GM23248 (cell line): ENCODE measurements around the gene SSMEM1. TPM values are rescaled to one million over a fixed set of nuclear protein-coding genes. Genes with fewer than 3 reads are reported as not detected.

Source experiments
- DNase-seq: peaks from one replicate; pipeline ENCODE4 v3.0.0-alpha.2; 2015
- H2AFZ ChIP-seq: fragments of 200-600 bp; sonication (generic); 2 replicates; pipeline ENCODE4 v1.6.1; 2016; ENCODE audit warnings: antibody characterized with exemption
- H3F3A ChIP-seq: fragments of 200-600 bp; sonication (generic); 2 replicates; pipeline ENCODE4 v1.6.1; 2016; ENCODE audit warnings: mild to moderate bottlenecking, antibody characterized with exemption, mixed run types; ENCODE audit not compliant: insufficient read depth
- H3K27ac ChIP-seq: fragments of 200-600 bp; sonication (generic); 2 replicates; pipeline ENCODE4 v1.5.1; 2016; ENCODE audit warnings: mild to moderate bottlenecking
- H3K27me3 ChIP-seq: fragments of 200-600 bp; sonication (generic); replicated peaks from 2 replicates; pipeline ENCODE4 v1.6.1; 2016; ENCODE audit warnings: mild to moderate bottlenecking; ENCODE audit not compliant: insufficient read depth
- H3K36me3 ChIP-seq: fragments of 200-600 bp; sonication (generic); 2 replicates; pipeline ENCODE4 v1.6.1; 2016; ENCODE audit warnings: low read depth, mild to moderate bottlenecking
- H3K4me1 ChIP-seq: fragments of 200-600 bp; sonication (generic); 2 replicates; pipeline ENCODE4 v1.6.1; 2016; ENCODE audit warnings: mild to moderate bottlenecking; ENCODE audit not compliant: insufficient read depth
- H3K4me2 ChIP-seq: fragments of 200-600 bp; sonication (generic); one replicate; pipeline ENCODE4 v1.6.1; 2016; ENCODE audit warnings: mild to moderate bottlenecking; ENCODE audit not compliant: unreplicated experiment
- H3K4me3 ChIP-seq: fragments of 200-600 bp; sonication (generic); 2 replicates; pipeline ENCODE4 v1.5.1; 2016; ENCODE audit warnings: mild to moderate bottlenecking
- H3K79me2 ChIP-seq: fragments of 200-600 bp; sonication (generic); 2 replicates; pipeline ENCODE4 v1.6.1; 2016; ENCODE audit warnings: mild to moderate bottlenecking; ENCODE audit not compliant: insufficient read depth
- H3K9ac ChIP-seq: fragments of 200-600 bp; sonication (generic); 2 replicates; pipeline ENCODE4 v1.6.1; 2016; ENCODE audit warnings: mild to moderate bottlenecking
- H3K9me2 ChIP-seq: fragments of 200-600 bp; sonication (generic); 2 replicates; pipeline ENCODE4 v1.6.1; 2016; ENCODE audit warnings: mixed run types, mild to moderate bottlenecking, moderate library complexity; ENCODE audit not compliant: insufficient read depth
- H3K9me3 ChIP-seq: fragments of 200-600 bp; sonication (generic); one replicate; pipeline ENCODE4 v1.6.1; 2017; ENCODE audit warnings: low read depth
- H4K20me1 ChIP-seq: fragments of 200-600 bp; sonication (generic); 2 replicates; pipeline ENCODE4 v1.6.0; 2016; ENCODE audit not compliant: insufficient read depth
- EZH2 ChIP-seq: fragments of 200-600 bp; sonication (generic); IDR thresholded peaks from 2 replicates; pipeline ENCODE4 v1.6.1; 2018; ENCODE audit warnings: antibody characterized with exemption, mild to moderate bottlenecking; ENCODE audit not compliant: insufficient read depth, poor library complexity, severe bottlenecking
- EZH2phosphoT487 ChIP-seq: fragments of 200-600 bp; sonication (generic); IDR thresholded peaks from 2 replicates; pipeline ENCODE4 v1.6.1; 2018; ENCODE audit warnings: antibody characterized with exemption, moderate library complexity, mild to moderate bottlenecking, low read depth; ENCODE audit not compliant: insufficient read depth
- WGBS, 2 experiments: methylation state at CpG; one replicate each; pipeline ENCODE4 v1.1.6; 2015 to 2017; ENCODE audit warnings: low lambda C conversion rate in 2 of 2, low coverage in 1 of 2; ENCODE audit errors: missing lambda C conversion rate in 2 of 2; 5-methylcytosine and 5-hydroxymethylcytosine counted together
- in situ Hi-C: fragments of 300-500 bp; cut with MboI; formaldehyde crosslinking; loops from 2 replicates; pipeline ENCODE4 v1.15.0; 2020
- polyA plus RNA-seq: library from polyadenylated mRNA; unstranded; fragments of >200 nt; fragmentation: Nextera tagmentation; extraction: Ambion mirVana; gene quantifications from 2 replicates; pipeline ENCODE4 v1.2.1, GENCODE V29; 2016
- total RNA-seq: library from RNA; depleted of rRNA; stranded (reverse); fragments of >200 nt; shearing (Covaris generic); gene quantifications from 2 replicates; pipeline ENCODE4 v1.2.3, GENCODE V29; 2014

SSMEM1 gene
- total and polyA plus RNA-seq, 2 experiments from 2014 or later, result not detected

GRCh38 chr7:130191791-130192190 lies 15.9 kb upstream of the SSMEM1 start:
- in situ Hi-C loops, result no loop called here
- 96 to 99% methylated on average over 7 of the region's 7 CpGs for WGBS, 2 experiments
- no peak overlapping the region for H3K9ac ChIP-seq

GRCh38 chr7:130195396-130195795 lies 12.3 kb upstream of the SSMEM1 start:
- TF ChIP-seq EZH2, result no peak
- TF ChIP-seq EZH2phosphoT487, result no peak

More at GRCh38 chr7:130191791-130192190, 15.9 kb upstream of the SSMEM1 start:
- H4K20me1 ChIP-seq, result no peaks in the 10 kb centered on the region
- peaks cover 12% of the 10 kb centered on the region; the same call in 1 of the 2 replicates for H3K4me1 ChIP-seq
- H3K27me3 ChIP-seq, result no peaks in the 10 kb centered on the region
- no peak overlapping the region for H3K4me2 ChIP-seq
- H3K9me3 ChIP-seq, result no peaks in the 10 kb centered on the region
- no peak overlapping the region for H2AFZ ChIP-seq
- no peaks in the 10 kb centered on the region for H3K79me2 ChIP-seq
- TF ChIP-seq EZH2 (no peak), EZH2phosphoT487 (no peak)
- no peaks in the 10 kb centered on the region for H3F3A ChIP-seq
- no peak overlapping the region for H3K27ac ChIP-seq
- no peaks in the 10 kb centered on the region for H3K9me2 ChIP-seq
- no peak for DNase-seq
- H3K4me3 ChIP-seq, result no peak overlapping the region
- peaks cover 15% of the 10 kb centered on the region for H3K36me3 ChIP-seq

GRCh38 chr7:130196476-130196875 lies 11.2 kb upstream of the SSMEM1 start:
- no peak overlapping the region for H2AFZ ChIP-seq
- H4K20me1 ChIP-seq, result no peaks in the 10 kb centered on the region
- peaks cover 37% of the 10 kb centered on the region; the same call in 1 of the 2 replicates for H3K36me3 ChIP-seq
- no peaks in the 10 kb centered on the region for H3F3A ChIP-seq
- no peak for DNase-seq
- H3K27ac ChIP-seq, result no peak overlapping the region
- no peak overlapping the region for H3K4me3 ChIP-seq
- TF ChIP-seq EZH2phosphoT487 (no peak), EZH2 (no peak)
- 55 to 56% methylated on average over 2 of the region's 2 CpGs for WGBS, 2 experiments
- H3K79me2 ChIP-seq, result peaks cover 4% of the 10 kb centered on the region; the same call in 1 of the 2 replicates
- no peaks in the 10 kb centered on the region for H3K27me3 ChIP-seq
- H3K9me3 ChIP-seq, result no peaks in the 10 kb centered on the region
- H3K9ac ChIP-seq, result no peak overlapping the region
- in situ Hi-C loops, result no loop called here
- H3K9me2 ChIP-seq, result no peaks in the 10 kb centered on the region
- no peaks in the 10 kb centered on the region for H3K4me1 ChIP-seq
- no peak overlapping the region for H3K4me2 ChIP-seq

More at GRCh38 chr7:130195396-130195795, 12.3 kb upstream of the SSMEM1 start:
- Histone ChIP-seq H3K27me3 (no peaks in the 10 kb centered on the region), H3K9ac (no peak overlapping the region), H3F3A (no peaks in the 10 kb centered on the region), H3K9me2 (no peaks in the 10 kb centered on the region), H3K27ac (no peak overlapping the region), H3K9me3 (no peaks in the 10 kb centered on the region), H3K4me3 (no peak overlapping the region), H3K36me3 (peaks cover 32% of the 10 kb centered on the region; the same call in 1 of the 2 replicates), H3K79me2 (peaks cover 4% of the 10 kb centered on the region; the same call in 1 of the 2 replicates), H3K4me2 (no peak overlapping the region), H3K4me1 (no peaks in the 10 kb centered on the region), H4K20me1 (no peaks in the 10 kb centered on the region), H2AFZ (no peak overlapping the region)
- in situ Hi-C loops, result no loop called here
- DNase-seq, result no peak
- 95 to 100% methylated on average over 2 of the region's 2 CpGs for WGBS, 2 experiments

- Histone ChIP-seq H3K9me3 (no peaks in the 10 kb centered on the region), H3K79me2 (peaks cover 4% of the 10 kb centered on the region; the same call in 1 of the 2 replicates), H3K27me3 (no peaks in the 10 kb centered on the region), H3K9ac (no peak overlapping the region), H3K4me1 (no peaks in the 10 kb centered on the region), H3K4me3 (no peak overlapping the region), H3K9me2 (no peaks in the 10 kb centered on the region), H3F3A (no peaks in the 10 kb centered on the region), H3K27ac (no peak overlapping the region), H3K4me2 (no peak overlapping the region), H3K36me3 (peaks cover 43% of the 10 kb centered on the region; the same call in 1 of the 2 replicates), H2AFZ (no peak overlapping the region), H4K20me1 (no peaks in the 10 kb centered on the region)
- 98% methylated on average over 2 of the region's 2 CpGs for WGBS, 2 experiments
- no peak for TF ChIP-seq EZH2phosphoT487
- no peak for TF ChIP-seq EZH2
- no peak for DNase-seq
- in situ Hi-C loops, result no loop called here
Observed at GRCh38 chr7:130197094-130197493, 10.6 kb upstream of the SSMEM1 start.
